GM04503 (cell line): Measurements from ENCODE around the gene ADIPOR2.

Experiments used
- DNase-seq: peaks from one replicate; pipeline ENCODE4 v3.0.0-alpha.2; 2012; ENCODE audit warnings: low read depth

The ADIPOR2 gene

DNA sequence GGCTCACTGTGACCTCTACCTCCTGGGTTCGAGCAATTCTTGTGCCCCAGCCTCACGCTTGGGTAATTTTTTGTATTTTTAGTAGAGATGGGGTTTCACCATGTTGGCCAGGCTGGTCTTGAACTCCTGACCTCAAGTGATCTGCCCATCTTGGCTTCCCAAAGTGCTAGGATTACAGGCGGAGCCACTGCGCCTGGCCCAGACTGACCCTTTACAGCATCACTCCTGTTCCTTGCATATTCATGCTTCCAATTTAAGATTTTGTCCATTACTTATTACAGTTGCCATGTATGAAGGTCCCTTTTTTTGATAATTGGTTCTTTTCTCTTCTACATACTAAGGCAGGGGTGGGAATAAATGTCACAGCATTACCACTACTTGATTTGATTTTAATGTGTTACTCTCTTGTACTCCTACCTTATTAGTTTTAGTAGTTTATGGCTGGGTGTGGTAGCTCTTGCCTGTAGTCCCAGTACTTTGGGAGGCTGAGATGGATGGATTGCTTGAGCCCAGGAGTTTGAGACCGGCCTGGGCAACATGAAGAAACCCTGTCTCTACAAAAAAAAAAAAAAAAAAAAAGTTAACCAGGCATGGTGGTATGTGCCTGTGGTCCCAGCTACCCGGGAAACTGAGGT is 46.9 kb downstream of the ADIPOR2 start:
- no peak for DNase-seq

DNA sequence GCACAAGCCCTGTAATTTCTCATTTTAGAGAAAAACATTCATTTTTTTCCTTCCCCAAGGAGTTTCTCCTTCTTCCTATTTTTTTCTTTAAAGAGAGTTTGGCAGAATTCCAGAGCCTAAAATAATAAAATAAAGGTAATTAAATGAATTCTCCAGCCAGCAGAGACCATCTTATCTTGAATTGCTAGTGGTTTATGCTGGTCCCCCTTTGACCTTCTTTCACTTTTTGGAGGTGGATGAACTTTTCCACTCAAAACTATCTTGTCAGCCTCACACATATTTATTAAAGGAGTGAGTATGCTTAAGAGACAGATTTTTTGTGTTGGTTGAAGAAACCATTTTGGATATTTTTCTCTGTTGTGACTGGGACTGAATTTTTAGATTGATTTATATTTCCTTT is 47.6 kb downstream of the ADIPOR2 start:
- no peak for DNase-seq

DNA sequence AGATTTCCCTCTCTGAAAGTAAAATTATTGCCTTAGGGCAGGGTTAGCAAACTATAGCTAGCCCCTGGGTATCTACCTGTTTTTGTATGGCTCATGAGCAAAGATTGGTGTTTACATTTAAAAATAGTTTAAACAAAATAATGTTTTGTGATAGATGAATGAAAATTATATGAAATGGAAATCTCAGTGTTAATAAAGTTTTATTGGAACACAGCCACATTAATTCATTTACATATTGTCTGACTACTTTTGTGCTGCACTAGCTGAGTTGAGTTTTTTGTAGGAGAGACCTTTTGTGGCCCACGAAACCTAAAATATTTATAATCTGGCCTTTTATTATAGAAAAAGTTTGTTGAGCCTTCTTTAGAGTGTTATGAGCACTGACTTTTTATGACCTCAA is 48.5 kb downstream of the ADIPOR2 start:
- no peak for DNase-seq

DNA sequence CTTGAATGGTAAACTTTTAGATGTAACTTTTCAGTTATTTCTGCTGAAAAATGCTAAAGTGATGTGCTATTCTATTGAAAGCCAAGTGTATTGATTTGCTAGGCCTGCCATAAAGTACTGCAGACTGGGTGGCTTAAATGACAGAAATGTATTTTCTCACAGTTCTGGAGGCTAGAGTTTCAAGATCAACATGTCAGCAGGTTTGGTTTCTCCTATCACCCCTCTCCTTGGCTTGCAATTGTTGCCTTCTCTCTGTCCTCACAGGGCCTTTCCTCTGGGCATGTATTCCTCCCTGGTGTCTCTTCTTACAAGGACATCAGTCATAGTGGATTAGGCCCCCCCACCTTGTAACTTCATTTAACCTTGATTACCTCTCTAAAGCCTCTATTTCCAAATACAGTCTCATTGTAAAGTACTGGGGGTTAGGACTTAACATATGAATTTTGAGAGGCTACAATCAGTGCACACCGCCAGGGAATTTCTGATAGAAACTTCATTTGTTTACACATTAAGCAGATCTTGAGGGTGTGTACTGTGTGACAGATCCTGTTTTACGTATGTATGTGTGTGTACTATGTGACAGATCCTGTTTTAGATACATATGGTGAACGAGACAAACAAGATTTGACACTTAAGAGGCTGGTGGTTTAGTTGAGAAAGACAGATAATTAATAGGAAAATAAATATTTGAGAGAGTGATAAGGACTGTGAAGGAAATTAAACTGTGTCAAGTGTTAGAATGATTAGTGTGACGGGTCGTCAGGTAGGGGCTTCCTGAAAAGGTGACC is 49.5 kb downstream of the ADIPOR2 start:
- DNase-seq: no peak

DNA sequence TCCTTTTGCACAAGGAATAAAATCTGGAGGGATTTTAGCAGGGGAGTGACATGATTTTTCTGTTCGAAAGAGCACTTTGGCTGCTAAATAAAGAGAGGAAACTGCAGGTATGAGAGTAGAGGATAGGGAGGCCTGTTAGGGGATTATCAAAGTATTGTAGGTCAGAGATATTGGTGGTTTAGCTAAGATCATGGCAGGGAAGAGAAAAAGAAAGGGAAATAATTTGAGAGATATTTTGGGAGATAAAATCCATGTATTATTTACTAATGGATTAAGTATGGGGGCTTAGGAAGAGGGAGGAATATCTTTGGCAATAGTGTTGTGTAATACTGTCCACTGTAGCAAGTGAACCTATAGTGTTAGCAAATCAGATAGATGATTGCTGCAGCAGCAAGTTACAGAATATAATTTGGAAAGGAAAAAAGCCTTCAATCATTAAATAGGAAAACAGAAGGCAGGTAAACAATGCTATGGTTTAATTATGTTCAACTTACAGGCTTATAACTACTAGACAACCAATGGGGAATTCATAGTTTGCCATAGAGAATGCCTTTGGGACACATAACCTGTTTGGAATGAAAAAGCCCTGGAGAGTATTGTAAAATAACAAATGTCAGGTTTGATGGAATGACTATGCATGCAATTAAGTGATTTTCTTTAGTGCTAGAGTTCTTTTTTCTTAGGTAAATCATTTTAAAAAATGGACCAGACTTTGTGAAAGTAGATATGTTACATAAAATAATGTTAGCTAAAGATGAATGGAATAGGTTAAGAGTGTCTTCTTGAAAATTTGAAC is 50.5 kb downstream of the ADIPOR2 start:
- DNase-seq: no peak

DNA sequence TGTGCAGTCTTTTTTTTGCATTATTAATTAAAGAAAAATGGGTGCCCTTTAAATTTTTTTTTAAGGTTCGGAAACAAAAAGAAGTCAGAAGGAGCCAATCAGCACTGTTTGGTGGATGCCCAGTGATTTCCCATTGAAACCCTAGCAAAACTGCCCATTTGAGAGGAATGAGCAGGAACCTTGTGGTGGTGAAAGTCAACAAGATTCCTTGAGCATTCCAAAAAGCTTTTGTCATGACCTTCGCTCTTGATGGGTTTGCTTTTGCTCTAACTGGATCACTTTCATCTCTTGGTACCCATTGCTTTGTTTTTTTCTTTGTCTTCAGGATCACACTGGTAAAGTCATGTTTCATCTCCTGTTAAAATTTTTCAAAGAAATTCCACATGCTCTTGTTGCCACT is 54.1 kb downstream of the ADIPOR2 start:
- DNase-seq: no peak

DNA sequence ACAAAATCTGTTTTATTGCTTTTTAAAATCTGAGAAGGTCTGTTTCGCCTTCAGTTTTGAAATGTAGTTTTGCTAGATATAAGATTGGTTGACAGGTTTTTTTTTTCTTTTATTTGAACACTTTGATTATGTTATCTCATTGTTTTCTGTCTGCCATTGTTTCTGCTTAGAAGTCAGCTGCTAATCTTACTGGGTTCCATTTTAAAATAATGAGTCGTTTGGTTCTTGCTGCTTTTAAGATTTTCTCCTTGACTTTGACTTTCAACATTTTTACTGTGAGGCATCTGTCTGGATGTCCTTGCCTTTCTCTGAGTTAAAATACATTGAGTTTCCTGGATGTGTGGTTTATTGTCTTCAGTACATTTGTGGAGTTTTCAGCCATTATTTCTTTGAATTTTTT is 56.7 kb downstream of the ADIPOR2 start:
- DNase-seq: no peak

DNA sequence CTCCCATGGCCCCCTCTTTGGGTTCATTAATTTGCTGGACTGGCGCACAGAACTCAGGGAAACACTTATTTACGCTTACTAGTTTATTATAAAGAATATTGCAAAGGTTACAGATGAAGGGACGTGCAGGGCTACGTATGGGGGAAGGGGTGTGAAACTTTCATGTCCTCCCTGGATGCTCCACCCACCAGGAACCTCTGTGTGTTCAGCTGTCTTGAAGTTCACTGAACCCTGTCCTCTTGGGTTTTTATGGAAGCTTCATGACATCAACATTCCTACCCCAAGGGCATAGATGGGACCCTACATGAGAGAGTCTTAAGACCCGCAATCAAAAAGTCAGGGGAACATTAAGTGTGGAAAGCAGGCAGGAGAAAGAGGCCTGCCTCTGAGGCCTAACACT is 58.1 kb downstream of the ADIPOR2 start:
- DNase-seq: no peak

DNA sequence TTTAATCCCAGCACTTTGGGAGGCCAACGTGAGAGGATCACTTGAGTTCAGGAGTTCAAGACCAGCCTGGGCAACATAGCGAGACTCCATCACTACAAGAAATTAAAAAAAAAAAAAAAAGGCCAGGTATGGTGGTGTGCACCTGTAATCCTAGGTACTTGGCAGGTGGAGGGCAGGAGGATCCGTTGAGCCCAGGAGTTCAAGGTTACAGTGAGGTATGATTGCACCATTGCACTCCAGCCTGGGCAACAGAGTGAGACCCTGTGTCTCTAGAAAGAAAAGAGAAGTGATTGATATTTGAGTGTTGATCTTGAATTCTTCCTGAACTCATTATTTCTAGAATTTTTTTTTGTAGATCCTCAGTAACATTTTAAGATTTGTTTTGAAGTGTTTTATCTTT is 59.4 kb downstream of the ADIPOR2 start:
- no peak for DNase-seq

DNA sequence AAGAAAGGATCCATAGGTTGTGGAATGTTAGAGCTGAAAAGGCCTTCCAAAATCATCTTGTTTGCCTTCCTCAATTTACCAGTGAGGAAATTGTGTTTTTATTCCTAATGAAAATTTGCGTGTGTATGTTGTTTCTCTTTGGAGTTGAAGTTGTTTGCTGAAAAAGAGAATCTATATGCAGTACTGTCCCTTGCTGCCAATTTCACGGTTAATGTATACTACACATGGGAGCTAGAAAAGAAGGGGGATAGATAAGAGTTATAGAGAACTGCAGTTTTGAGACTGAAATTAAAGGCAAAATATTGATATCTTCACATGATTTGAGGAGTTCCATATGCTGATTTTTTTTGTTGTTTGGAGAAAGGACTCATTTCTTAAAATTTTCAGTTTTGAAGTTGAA is 67.5 kb downstream of the ADIPOR2 start:
- no peak for DNase-seq

DNA sequence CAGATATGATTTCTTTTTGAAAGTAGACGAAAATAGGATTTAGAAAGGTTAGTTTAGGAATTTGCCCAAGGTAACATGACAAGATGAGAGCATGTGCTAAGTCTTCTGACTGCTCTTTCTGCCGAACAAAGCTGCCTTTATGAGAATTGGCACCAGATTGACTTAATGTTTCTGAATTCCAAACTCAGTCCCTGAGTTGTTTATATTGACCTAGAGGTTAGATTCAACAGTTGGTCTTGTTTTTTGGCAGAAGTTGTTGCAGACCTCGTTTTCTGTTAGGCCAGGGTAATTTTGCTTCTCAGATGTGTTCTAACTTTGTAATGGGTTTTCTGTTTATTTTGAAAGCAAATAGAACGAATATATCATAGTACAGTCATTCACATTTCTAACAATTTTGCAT is 68.0 kb downstream of the ADIPOR2 start:
- no peak for DNase-seq

DNA sequence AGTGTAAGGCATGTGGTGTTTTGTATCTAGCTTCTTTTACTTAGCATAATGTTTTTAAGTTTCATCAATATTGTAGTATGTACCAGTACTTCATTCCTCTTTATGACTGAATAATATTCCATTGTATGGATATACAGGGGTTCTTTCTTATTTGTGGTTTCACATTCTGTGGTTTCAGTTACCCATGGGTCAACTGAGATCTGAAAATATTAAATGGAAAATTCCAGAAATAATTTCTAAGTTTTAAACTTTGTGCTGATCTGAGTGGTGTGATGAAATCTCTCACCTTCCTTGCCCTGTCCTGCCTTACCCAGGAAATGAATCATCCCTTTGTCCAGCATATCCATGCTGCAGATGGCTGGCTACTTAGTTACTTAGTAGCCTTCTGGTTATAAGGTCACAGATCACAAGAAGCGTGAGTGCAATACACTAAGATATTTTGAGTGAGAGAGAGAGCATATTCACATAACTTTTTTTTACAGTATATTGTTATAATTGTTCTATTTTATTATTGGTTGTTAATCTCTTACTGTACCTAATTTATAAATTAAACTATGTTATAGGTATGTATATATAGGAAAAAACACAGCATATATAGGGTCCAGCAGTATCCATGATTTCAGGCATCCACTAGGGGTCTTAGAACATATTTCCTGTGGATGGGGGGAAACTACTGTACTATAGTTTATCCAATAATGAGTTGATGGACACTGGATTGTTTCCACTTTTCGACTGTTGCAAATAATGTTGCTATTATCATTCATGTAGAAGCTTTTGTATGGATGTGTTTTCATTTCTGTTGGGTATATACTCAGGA is 69.9 kb downstream of the ADIPOR2 start:
- no peak for DNase-seq

DNA sequence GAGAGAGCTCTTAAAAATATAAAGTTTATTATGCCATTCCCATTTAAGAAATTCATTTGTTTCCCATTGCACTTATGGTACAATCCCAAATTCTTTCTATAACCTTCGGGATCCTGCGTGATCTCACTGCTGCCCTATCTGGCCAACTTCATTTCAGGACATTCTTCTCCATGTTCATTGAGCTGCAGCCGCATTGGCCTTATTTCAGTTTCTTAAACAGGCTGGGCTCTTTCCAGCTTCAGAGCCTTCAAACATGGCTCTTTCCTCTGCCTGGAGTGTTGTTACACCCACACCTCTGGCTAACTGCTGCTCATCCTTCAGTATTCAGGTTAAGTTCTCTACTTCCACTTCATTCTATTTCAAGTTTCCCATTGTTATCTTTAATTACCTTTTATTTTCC is 71.0 kb downstream of the ADIPOR2 start:
- no peak for DNase-seq

DNA sequence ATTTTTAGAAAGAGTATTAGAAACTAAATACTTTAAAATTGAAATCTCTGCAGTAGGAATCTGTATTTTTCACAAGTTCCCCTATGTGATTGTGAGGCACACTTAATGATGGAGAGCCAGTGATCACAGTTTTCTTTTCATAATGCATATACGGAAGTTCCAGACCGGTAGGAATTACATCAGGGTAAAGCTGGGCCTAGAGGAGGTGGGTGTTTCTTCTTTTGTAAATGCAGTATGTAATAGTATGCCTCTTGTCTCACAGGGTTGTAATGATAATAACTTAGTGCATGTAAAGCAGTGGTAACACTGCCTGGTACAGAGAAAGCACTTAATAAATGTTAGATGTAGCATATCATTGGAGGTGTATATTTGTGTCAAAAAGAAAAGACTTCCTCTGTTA is 72.3 kb downstream of the ADIPOR2 start:
- DNase-seq: no peak

DNA sequence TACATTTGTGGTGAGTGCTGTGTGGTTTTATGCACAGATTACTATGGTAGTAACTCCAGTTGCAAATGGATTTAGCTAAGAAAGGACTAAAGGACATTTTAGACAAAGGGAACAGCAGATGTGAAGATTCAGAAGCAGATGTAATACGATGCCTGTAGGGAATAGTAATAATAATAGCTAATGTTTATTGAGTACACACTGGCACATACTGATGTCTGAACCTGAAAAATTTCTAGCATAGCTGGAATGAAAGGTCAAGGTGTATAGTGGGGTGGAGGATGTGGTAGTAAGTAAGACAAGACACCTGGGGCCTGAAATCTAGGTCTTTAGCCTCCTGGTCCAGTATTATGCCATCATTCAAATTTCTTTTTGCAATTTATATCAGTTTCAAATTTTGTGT is 75.2 kb downstream of the ADIPOR2 start:
- DNase-seq: no peak

DNA sequence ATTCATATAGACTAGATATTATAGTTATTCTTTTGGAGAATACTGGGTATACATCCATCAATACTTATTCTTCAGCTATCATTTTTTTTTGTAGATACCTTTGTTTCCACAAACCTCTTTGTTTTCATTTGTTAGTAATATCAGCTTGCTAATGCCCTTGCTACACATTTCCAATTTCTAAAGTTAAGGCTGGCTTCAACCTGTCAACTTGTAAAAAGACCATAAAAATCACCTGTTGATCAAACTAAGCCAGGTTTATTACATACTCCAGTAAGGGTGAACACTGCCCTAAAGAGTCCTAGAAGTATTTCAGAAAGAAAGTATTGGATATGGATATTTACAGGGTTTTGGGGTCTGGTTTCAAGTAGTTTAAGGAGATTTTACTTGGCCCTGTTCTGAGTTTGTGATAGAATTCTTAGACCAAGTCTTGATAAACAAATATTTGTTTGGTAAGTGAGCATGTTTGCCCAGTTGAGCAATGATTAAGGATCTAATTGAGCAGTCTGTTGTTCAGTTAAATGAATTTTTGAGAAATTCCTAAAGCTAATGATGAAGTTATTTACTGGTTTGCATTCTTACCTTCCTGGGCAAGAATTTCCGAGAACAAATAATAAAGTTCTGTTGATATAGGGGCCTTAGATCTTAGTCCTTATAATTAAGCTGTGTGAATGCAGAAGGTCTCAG is 76.7 kb downstream of the ADIPOR2 start:
- DNase-seq: no peak

DNA sequence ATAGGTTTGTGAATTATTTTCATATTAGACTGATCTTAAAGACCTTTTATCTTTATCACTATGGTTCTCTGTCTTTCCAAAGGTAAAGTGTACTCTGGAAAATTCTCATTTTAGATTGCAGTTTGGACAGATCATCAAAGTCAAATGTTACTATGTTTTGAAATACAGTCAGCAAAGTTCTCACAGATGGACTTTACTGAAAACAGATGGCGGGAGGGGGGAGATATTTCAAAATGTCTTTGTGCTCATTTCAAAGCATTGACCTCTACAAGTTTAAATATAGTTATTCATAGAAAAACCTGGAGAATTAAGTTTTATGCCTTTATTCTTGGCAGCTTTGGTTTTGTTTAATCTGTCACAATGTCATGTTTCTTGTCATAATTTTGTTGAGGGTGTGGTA is 77.7 kb downstream of the ADIPOR2 start:
- no peak for DNase-seq

DNA sequence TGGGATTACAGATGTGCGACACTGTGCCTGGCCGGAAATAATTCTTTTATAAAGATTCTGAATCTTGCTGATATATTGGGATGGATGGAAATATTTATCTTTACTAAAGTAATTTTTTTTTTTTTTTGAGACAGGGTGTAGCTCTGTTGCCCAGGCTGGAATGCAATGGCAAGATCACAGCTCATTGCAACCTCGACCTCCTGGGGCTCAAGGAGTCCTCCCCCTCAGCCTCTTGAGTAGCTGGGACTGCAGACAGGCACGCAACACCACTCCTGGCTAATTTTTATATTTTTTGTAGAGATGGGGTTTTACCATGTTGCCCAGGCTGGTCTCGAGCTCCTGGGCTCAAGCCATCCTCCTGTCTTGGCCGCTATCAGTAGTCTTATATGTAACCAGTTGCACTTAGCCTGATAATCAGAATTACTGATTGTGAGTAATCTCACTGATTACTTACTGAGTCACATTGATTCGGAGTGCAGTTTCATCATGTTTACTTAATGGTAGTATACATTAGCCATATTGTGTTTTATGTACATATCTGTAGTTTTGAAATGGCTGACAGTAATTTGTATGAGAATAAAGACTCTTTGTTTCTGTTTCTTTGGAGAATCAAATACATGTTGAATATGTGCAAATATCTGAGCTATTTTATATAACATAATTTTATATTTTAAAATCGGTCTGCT is 79.1 kb downstream of the ADIPOR2 start:
- no peak for DNase-seq

DNA sequence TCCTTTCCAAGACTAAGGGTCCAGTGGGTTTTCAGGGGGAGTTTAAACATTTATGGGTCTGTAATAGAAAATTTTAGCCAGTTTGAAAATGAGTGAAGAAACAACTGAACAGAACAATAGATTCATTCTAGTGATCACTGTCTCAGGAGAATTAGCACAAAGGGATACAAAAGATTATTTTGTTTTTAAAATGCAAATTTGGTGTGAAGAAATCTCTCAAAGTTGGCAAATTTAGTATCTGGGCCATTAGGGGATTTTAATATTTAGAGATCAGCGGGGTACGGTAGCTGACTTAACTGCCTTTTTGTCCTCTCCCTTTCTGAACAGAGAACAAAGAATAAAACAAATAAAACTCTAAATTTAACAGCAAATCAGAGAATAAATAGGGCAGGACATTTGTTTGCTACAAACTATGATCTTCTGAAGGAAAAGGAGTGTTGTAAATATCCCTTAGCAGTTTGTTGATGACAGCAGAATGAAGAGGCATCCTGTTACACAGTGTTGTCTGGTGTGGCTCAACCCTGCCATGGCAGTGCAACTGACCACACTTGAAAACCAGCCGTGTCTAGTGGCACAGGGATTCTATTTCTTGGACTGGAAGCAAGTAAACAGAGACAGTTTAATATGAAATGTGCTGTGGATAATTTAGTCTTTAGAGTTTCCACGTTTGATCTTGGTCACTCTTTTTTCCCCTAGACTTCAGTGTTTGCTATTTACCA is 83.2 kb downstream of the ADIPOR2 start:
- DNase-seq: no peak

DNA sequence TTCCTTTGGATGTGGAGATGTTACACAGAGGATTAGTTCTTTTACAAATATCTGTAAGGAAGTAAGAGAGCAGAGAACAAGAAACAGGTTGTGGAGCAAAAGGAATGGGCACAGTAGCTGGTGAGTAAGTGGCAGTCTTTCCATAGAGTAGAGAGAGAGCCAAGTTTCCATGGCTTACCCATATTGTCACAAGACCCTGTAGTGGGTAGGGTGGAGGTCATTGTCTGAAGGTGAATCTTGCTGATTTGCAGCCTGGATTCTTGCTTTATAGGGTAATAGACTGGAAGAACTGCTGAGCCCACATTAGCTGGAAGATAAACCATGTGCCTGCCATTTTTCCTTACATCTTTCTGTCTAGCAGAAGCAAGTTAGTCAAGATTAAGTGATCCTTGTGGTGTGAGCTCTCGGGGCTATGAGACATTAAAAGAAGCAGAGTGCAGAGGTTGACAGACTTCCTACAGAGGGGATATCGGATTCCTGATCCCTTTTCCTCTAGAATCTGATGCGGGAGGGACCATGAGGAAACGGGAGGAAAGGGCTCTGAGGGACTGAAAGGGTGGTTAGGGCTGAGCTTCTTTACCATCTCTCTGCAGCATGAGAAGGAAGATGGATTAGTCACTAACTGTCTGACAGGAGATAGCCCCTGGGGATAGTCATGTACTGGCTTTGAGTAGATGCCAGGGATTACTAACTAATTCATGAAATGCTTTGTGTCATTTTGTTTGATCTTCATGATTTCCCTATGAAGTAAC is 85.5 kb downstream of the ADIPOR2 start:
- peak; percentile 58 for DNase-seq
